A549 (cell line): ENCODE measurements around the gene TAF4. TPM values are rescaled to one million over a fixed set of nuclear protein-coding genes. Genes with fewer than 3 reads are reported as not detected.

Experiments
- ATAC-seq, 2 experiments: fragments of 200-7000 bp in 1 of 2; fragments of >200 bp in 1 of 2; cut with Nextera tagmentation in 1 of 2; cut with Tn5 transposase in 1 of 2; 3 replicates each; pipeline versions ENCODE4 v1.8.0 to v1.9.1; 2018 to 2020; ENCODE audit warnings: mild to moderate bottlenecking in 1 of 2, moderate library complexity in 1 of 2
- CTCF ChIA-PET: fragments of 300-600 bp; sonication (Branson Sonifier 250); formaldehyde crosslinking; extraction: SDS; loops from one replicate; lab custom pipeline; 2021; ENCODE audit warnings: antibody characterized with exemption, inconsistent platforms; lab: Yijun Ruan, JAX
- POLR2A ChIA-PET: fragments of 350-600 bp; formaldehyde crosslinking; extraction: SDS; loops from one replicate; lab custom pipeline; 2021; ENCODE audit warnings: antibody characterized with exemption, inconsistent platforms; lab: Yijun Ruan, JAX
- DNase-seq, 2 experiments: peaks; one replicate each; pipeline versions ENCODE4 v3.0.0 to v3.0.0-alpha.2; 2011 to 2016; ENCODE audit warnings: low read depth in 1 of 2, low spot score in 1 of 2
- FAIRE-seq: peaks from 2 replicates; lab custom pipeline; 2011; peaks lifted over from hg19 to GRCh38; lab: Jason Lieb, UNC
- H3K27ac ChIP-seq, 2 experiments: fragments of >200 bp; sonication (Bioruptor Twin); formaldehyde crosslinking; 3 replicates each; pipeline ENCODE4 v1.5.1; 2016 to 2017
- H3K4me1 ChIP-seq: fragments of >200 bp; sonication (Bioruptor Twin); formaldehyde crosslinking; 3 replicates; pipeline ENCODE4 v1.6.1; 2016
- H3K4me2 ChIP-seq: fragments of >200 bp; sonication (Bioruptor Twin); formaldehyde crosslinking; 3 replicates; pipeline ENCODE4 v1.6.1; 2016
- H3K4me3 ChIP-seq: fragments of >200 bp; sonication (Bioruptor Twin); formaldehyde crosslinking; 3 replicates; pipeline ENCODE4 v1.5.1; 2016
- H3K9me3 ChIP-seq: fragments of >200 bp; sonication (Bioruptor Twin); formaldehyde crosslinking; 3 replicates; pipeline ENCODE4 v1.6.1; 2016
- CHD2 ChIP-seq: fragments of 150-350 bp; IDR thresholded peaks from 2 replicates; pipeline ENCODE4 v1.6.1; 2014; ENCODE audit warnings: low read length; ENCODE audit not compliant: partially characterized antibody
- CHD4 ChIP-seq: fragments of 200-600 bp; sonication (generic); IDR thresholded peaks from 2 replicates; pipeline ENCODE4 v1.6.1; 2016; ENCODE audit warnings: antibody characterized with exemption, mild to moderate bottlenecking, borderline replicate concordance
- E2F6 ChIP-seq: IDR thresholded peaks from 2 replicates; pipeline ENCODE4 v1.6.1; 2012; ENCODE audit warnings: low read depth, borderline replicate concordance
- FOXS1 ChIP-seq: fragments of 250-450 bp; sonication (Bioruptor Pico); IDR thresholded peaks from 2 replicates; pipeline ENCODE4 v1.5.0; 2020; ENCODE audit warnings: mild to moderate bottlenecking, moderate library complexity
- HDAC2 ChIP-seq: fragments of 200-600 bp; sonication (generic); IDR thresholded peaks from 2 replicates; pipeline ENCODE4 v1.6.1; 2016
- HES2 ChIP-seq: fragments of >200 bp; sonication (Bioruptor Twin); formaldehyde crosslinking; IDR thresholded peaks from 2 replicates; pipeline ENCODE4 v1.6.1; 2016
- HEYL ChIP-seq: fragments of 250-450 bp; sonication (Bioruptor Pico); IDR thresholded peaks from 2 replicates; pipeline ENCODE4 v1.8.0; 2021; ENCODE audit warnings: mild to moderate bottlenecking, moderate library complexity
- JUNB ChIP-seq: fragments of >200 bp; sonication (Bioruptor Twin); formaldehyde crosslinking; IDR thresholded peaks from 2 replicates; pipeline ENCODE4 v1.6.1; 2016
- KDM1A ChIP-seq: fragments of 200-600 bp; sonication (generic); IDR thresholded peaks from 2 replicates; pipeline ENCODE4 v1.6.1; 2016; ENCODE audit warnings: low read depth, mild to moderate bottlenecking
- KDM5A ChIP-seq: fragments of 200-600 bp; sonication (generic); IDR thresholded peaks from 2 replicates; pipeline ENCODE4 v1.6.1; 2016; ENCODE audit warnings: antibody characterized with exemption, mild to moderate bottlenecking
- PHF8 ChIP-seq: fragments of 200-600 bp; sonication (generic); IDR thresholded peaks from 2 replicates; pipeline ENCODE4 v1.6.1; 2016; ENCODE audit warnings: low read depth, mild to moderate bottlenecking, antibody characterized with exemption, moderate library complexity, borderline replicate concordance
- RAD21 ChIP-seq, 2 experiments: fragments of >200 bp in 1 of 2; sonication (Bioruptor Twin) in 1 of 2; formaldehyde crosslinking in 1 of 2; IDR thresholded peaks in 1 of 2; conservative IDR thresholded peaks in 1 of 2; 2 replicates in 1 of 2; 3 replicates in 1 of 2; pipeline ENCODE4 v1.6.1; 2012 to 2018; ENCODE audit warnings: inconsistent platforms in 1 of 2
- SREBF2 ChIP-seq: fragments of 450-650 bp; IDR thresholded peaks from 2 replicates; pipeline ENCODE4 v1.6.1; 2014; ENCODE audit warnings: mild to moderate bottlenecking, moderate library complexity
- USF2 ChIP-seq: fragments of 450-650 bp; IDR thresholded peaks from 2 replicates; pipeline ENCODE4 v1.6.1; 2014; ENCODE audit warnings: antibody characterized with exemption
- WGBS: methylation state at CpG from one replicate; pipeline ENCODE4 v1.1.6; 2017; ENCODE audit errors: missing lambda C conversion rate; 5-methylcytosine and 5-hydroxymethylcytosine counted together
- polyA plus RNA-seq, 4 experiments: library from polyadenylated mRNA; depleted of rRNA in 3 of 4; stranded (reverse); fragments of >200 nt; fragmentation: RNase III in 1 of 4; extraction: RNeasy Plus Mini Kit Qiagen cat#74134 plus additional on column Dnase treatment in 1 of 4; gene quantifications; 2 replicates in 3 of 4; 3 replicates in 1 of 4; pipeline ENCODE4 v1.2.3, GENCODE V29; 2011 to 2017
- TF ChIP-seq, protein P1 (sequence below): IDR thresholded peaks from 2 replicates; pipeline ENCODE4 v1.6.1; 2012
- TF ChIP-seq, protein P2 (sequence below): fragments of 250-450 bp; sonication (Bioruptor Pico); IDR thresholded peaks from 2 replicates; pipeline ENCODE4 v1.5.0; 2021; ENCODE audit warnings: mild to moderate bottlenecking, moderate library complexity, borderline replicate concordance
- TF ChIP-seq, protein P3 (sequence below): IDR thresholded peaks from 2 replicates; pipeline ENCODE4 v1.6.1; 2012

The TAF4 gene
- polyA plus RNA-seq, 2 of the 4 experiments (the other 2 are of a cell fraction), result 6.1 to 11.0 TPM

GRCh38 chr20:62050166-62051120 lies 15.2 kb downstream of the TAF4 start:
- TF ChIP-seq RAD21 (conservative IDR thresholded peaks at IDR 0.05 in 1 of 2, IDR thresholded peaks at IDR 0.05 in 1 of 2), result no peak
- TF ChIP-seq KDM1A, result no peak
- TF ChIP-seq HEYL, result no peak
- TF ChIP-seq USF2, result no peak
- no peak for TF ChIP-seq SREBF2
- TF ChIP-seq, protein P1, sequence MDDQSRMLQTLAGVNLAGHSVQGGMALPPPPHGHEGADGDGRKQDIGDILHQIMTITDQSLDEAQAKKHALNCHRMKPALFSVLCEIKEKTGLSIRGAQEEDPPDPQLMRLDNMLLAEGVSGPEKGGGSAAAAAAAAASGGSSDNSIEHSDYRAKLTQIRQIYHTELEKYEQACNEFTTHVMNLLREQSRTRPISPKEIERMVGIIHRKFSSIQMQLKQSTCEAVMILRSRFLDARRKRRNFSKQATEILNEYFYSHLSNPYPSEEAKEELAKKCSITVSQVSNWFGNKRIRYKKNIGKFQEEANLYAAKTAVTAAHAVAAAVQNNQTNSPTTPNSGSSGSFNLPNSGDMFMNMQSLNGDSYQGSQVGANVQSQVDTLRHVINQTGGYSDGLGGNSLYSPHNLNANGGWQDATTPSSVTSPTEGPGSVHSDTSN, result no peak
- no peak for TF ChIP-seq E2F6
- TF ChIP-seq, protein P2, sequence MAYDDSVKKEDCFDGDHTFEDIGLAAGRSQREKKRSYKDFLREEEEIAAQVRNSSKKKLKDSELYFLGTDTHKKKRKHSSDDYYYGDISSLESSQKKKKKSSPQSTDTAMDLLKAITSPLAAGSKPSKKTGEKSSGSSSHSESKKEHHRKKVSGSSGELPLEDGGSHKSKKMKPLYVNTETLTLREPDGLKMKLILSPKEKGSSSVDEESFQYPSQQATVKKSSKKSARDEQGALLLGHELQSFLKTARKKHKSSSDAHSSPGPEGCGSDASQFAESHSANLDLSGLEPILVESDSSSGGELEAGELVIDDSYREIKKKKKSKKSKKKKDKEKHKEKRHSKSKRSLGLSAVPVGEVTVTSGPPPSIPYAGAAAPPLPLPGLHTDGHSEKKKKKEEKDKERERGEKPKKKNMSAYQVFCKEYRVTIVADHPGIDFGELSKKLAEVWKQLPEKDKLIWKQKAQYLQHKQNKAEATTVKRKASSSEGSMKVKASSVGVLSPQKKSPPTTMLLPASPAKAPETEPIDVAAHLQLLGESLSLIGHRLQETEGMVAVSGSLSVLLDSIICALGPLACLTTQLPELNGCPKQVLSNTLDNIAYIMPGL (CRISPR knock-in tag), result no peak
- no peak for DNase-seq
- ChIA-PET POLR2A (no interaction called here), CTCF (interaction anchor here (1.5 kb wide), 1 partner anchor 9 kb away, joined by 3 read pairs; no protein-coding TSS in a partner anchor)
- H3K9me3 ChIP-seq, result no peaks in the 10 kb centered on the region
- FAIRE-seq, result no peak
- no peak overlapping the region for H3K4me2 ChIP-seq
- 89% methylated on average over 15 of the region's 18 CpGs for WGBS
- no peak overlapping the region for H3K27ac ChIP-seq
- H3K4me3 ChIP-seq, result no peak overlapping the region
- ATAC-seq, result no peak
- H3K4me1 ChIP-seq, result no peaks in the 10 kb centered on the region

- Histone ChIP-seq H3K4me3 (no peak overlapping the region), H3K27ac (no peak overlapping the region), H3K4me2 (no peak overlapping the region), H3K9me3 (no peaks in the 10 kb centered on the region), H3K4me1 (no peaks in the 10 kb centered on the region)
- POLR2A ChIA-PET, result no interaction called here
- DNase-seq, result no peak
- CTCF ChIA-PET, result no interaction called here
- TF ChIP-seq KDM5A (no peak), SREBF2 (no peak), JUNB (no peak), FOXS1 (no peak), CHD4 (no peak), CHD2 (no peak), HES2 (no peak), E2F6 (no peak), HDAC2 (no peak), PHF8 (no peak), RAD21 (conservative IDR thresholded peaks at IDR 0.05 in 1 of 2, IDR thresholded peaks at IDR 0.05 in 1 of 2) (no peak)
- TF ChIP-seq, protein P3, sequence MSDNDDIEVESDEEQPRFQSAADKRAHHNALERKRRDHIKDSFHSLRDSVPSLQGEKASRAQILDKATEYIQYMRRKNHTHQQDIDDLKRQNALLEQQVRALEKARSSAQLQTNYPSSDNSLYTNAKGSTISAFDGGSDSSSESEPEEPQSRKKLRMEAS, result no peak
- no peak for ATAC-seq
- FAIRE-seq, result no peak
- WGBS, result 93% methylated on average over 19 of the region's 22 CpGs
Observed at GRCh38 chr20:62049342-62050165, 16.1 kb downstream of the TAF4 start.
